ENCODE data around the gene RPP40. TPM values are rescaled to one million over a fixed set of nuclear protein-coding genes. Genes with fewer than 3 reads are reported as not detected.

The RPP40 gene
- total RNA-seq, 1 experiment from 2014 or later = 38.7 TPM

DNA sequence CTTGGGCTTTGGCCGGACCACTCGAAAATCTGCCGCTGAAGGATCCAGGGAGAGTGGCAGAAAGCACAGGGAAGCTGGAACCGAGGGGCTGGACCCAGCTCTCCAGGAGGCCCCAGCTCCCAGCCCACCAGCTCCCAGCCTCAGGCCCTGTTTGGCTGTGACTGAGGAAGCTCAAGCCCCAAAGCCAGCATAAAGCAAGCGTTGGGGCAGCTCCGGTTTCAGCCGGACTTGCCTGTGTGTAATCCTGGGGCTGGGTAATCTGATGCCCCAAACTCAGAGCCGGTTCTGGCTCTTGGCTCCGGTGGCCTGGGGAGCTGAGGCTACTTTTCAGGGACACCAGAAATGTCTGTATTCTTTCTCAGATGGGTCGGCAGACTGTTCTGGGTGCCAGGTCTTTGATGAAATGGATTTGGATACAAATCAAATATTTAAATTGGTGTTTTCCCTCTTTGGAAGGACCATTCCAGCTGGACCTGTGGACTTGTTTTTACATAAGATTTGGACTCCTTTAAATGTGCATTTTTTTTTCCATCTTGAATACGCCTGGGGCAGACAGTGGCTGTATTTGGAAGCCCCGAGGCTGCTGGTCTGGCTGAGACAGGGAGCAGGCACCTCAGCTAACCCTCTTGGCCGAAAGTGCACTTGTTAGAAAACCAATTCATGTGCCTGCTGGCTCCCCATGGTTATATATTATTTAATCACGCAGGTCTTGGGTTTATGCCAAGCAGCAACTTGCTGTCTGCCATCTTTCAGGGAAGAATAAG is 29.7 kb downstream of the RPP40 start:
- in situ Hi-C loops (cut with HindIII; ENCODE audit: low sequenced_read_pairs) = no loop called here
- no peak for DNase-seq (ENCODE audit: low spot score)

DNA sequence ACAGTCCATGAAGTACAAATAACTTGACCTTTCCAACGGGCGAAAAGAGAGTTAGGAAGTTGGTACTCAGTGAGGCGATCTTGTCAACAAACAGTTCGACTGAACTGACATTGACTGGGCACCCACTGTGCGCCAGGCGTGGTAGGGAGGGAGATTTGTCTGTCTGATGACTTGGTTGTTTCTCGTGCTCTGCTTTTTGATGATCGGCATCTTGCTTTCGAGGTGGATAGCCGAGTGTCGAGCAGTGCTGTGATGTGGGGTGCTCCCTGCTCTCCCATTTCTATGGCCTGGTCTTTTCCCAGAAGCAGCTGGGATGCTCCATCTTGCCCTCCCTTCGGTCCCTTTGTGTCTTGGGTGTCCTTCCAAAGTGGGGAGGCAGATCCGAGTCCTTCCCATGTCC is 30.4 kb downstream of the RPP40 start:
- in situ Hi-C loops (cut with HindIII; ENCODE audit: low sequenced_read_pairs) = no loop called here

DNA sequence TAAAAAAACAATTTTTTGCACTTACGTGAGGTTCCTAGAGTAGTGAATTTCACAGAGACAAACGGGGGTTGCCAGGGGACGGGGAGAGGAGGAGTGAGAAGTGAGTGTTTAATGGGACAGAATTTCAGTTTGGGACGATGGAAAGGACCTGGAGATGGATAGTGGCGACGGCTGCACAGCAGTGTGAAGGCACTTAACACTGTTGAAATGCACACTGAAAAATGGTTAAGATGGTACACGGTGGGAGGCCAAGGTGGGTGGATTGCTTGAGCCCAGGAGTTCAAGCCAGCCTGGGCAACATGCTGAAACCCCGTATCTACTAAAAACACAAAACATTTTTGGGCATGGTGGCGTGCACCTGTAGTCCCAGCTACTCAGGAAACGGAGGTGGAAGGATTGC is 31.4 kb downstream of the RPP40 start:
- in situ Hi-C loops (cut with HindIII; ENCODE audit: low sequenced_read_pairs) = no loop called here

More for the DNA sequence above, 30.4 kb downstream of the RPP40 start:
- no peak for DNase-seq (ENCODE audit: low spot score)

DNA sequence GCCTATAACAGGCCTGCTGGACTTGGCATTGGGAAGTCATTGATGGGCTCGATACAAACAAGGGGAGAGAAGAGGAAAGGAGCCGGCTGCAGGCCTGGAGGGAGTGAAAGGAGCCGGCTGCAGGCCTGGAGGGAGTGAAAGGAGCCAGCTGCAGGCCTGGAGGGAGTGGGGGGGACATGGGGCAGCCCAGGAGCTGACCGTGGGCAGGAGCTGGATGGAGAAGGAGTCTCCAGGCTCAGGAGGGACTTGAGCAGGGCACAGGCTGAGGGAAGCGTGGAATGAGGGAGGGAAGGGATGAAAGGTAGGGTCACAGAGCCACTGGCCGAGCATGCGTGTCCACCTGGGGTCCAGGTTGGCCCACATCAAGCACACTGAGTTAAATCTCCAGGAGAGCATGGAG is 32.0 kb downstream of the RPP40 start:
- in situ Hi-C loops (cut with HindIII; ENCODE audit: low sequenced_read_pairs) = no loop called here
- DNase-seq (ENCODE audit: low spot score) = no peak

More for the DNA sequence above, 31.4 kb downstream of the RPP40 start:
- no peak for DNase-seq (ENCODE audit: low spot score)

DNA sequence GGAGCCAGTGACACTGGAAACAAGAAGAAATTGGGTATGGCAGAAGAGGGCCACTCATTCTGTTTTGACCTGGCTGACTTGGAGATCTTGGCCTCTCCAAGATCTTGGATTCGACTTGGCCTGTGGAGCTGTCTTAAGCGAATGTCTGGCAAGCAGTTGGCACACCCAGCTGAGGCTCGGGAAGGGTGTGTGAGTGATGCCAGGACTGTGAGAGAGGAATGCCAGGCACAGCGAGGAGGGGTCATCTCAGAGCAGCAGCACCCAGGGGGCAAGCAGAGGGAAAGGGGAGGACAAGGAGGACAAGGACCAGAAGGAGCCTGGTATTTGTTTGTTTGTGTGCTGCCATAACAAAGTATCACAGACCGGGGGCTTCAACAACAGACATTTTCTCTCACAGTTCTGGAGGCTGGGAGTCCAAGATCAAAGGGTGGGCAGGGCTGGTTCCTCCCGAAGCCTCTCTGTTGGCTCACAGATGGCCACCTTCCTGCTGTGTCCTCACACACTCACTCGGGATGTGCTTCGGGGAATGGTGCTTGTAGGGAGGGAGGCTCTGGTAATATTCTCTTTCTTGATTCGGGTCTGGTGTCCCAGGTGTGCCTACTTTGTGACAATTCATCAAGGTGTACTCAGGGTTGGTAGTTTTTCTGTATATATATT is 33.0 kb downstream of the RPP40 start:
- in situ Hi-C loops (cut with HindIII; ENCODE audit: low sequenced_read_pairs) = no loop called here
- DNase-seq (ENCODE audit: low spot score) = no peak

DNA sequence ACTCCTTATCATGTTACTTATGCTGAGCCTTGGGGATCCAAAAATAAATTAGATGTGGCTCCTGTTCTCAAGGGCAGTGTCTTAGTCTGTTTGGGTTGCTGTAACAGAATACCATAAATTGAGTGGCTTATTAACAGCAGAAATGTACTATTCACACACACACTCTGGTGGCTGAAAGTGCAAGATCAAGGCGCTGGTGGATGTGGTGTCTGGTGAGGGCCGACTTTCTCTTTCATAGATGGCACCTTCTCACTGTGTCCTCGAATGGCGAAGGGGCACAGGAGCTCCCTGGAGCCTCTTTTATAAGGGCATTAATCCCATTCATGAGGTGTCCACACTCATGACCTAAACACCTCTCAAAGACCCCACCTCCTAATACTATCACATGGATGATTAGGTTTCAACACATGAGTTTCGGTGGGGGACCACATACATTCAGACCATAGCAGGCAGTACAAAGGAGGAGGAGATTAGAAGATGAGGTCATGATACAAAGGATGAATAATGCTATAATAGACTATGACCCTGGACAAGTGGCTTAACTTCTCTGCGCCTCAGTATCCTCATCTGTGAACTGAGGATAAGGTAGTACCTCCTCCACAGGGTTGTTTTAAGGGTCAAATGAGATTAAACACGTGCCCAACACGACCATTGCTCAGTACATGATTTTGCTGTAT is 34.1 kb downstream of the RPP40 start:
- DNase-seq (ENCODE audit: low spot score) = no peak
- in situ Hi-C loops (cut with HindIII; ENCODE audit: low sequenced_read_pairs) = no loop called here

DNA sequence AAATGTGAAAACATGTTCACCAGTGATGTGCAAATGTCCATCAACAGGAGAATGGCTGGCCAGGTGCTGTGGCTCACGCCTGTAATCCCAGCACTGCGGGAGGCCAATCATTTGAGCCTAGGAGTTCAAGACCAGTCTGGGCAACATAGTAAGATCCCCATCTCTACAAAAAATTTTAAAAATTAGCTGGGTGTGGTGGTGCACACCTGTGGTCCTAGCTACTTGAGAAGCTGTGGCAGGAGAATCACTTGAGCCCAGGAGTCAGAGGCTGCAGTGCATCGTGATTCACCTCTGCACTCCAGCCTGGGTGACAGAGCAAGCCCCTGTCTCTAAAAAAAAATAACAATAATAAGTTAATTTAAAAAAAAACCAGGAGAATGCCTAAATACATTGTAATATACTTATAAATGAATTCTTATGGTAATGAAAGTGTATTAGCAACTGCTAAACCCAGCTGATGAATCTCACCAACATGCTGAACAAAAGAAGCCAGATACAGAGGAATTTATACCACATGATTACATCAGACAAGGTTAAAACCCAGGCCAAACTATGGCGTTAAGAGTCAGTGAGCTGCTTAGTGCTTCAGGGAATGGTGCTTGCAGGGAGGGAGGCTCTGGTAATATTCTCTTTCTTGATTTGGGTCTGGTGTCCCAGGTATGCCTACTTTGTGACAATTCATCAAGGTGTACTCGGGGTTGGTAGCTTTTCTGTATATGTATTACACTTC is 36.4 kb downstream of the RPP40 start:
- in situ Hi-C loops (cut with HindIII; ENCODE audit: low sequenced_read_pairs) = no loop called here
- DNase-seq (ENCODE audit: low spot score) = no peak

DNA sequence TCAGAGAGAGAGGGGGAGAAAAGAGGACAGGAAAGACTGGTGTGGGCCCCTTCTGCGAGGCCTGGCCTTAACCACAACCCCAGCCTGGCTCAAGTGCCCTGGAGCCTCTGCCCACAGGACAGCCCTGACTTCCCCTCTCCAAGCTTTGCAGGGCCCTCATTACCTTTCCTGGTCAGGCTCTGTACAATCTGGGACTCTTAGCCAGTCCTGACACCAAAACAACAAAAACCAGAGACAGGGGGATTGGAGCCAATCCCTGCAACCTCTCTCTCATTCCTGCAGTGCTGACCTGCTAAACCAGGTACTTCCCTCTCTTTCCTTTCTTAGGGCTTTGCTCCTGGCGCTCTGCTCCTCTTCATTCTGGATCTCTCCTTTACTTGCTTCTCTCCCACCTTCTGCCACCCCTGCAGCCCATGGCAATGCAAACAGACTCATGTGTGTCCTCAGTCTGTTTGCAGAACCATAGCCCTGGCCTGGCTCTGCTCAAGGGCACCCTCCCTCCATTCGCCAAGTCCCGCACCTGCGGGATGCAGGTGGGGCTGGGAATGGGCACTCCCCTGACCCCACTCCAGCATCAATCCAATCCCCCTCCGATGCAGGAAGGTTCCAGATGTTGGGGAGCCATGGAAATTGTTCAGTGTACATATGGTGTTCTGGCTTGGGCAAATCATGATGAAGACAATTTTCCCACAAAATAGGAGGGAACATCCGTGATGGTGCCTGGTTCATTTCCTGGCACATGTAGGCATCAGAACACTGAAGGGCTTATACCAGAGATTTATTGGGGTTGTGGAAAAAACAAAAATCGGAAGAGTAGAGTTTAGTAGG is 38.1 kb downstream of the RPP40 start:
- in situ Hi-C loops (cut with HindIII; ENCODE audit: low sequenced_read_pairs) = no loop called here
- DNase-seq (ENCODE audit: low spot score) = no peak

DNA sequence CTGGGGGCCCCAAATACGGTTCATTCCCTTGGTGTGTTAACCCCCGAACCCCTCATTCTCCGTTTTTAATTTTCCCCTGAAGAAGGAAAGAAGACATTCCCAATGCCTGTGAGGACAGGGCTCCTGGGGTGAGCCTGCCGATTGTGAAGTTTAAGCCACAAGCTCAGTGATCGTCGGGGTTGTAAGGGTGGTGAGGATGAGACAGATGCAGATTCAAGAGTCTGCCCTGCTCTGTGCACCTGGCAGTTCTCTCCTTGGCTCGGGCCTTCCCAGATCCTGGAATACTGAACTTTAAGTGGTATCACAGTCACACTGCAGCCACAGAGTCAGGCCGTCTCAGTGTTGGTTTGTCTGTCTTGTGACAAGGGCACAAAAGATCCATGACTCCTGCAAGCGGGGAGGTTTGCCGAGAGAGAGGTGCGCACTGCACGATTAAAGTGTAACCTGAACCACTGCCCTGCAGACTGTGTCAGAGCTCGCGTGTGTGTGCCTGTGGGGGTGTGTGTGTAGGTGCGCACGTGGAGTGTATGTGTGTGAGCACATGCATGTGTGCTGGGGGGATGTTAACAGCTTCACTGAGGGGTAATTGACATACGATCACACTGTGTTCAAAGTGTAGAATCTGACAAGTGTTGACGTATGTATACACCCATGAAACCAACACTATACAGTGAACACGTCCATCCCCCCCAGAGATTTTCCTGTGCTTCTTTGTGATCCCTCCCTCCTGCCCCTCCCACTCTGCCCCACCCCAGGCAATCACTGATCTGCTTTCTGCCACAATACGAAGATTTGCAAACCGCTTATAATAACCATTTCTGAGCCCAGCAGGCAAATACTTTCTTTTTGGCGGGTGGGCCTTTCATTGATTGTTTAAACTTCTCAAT is 38.9 kb downstream of the RPP40 start:
- in situ Hi-C loops (cut with HindIII; ENCODE audit: low sequenced_read_pairs) = no loop called here
- no peak for DNase-seq (ENCODE audit: low spot score)

DNA sequence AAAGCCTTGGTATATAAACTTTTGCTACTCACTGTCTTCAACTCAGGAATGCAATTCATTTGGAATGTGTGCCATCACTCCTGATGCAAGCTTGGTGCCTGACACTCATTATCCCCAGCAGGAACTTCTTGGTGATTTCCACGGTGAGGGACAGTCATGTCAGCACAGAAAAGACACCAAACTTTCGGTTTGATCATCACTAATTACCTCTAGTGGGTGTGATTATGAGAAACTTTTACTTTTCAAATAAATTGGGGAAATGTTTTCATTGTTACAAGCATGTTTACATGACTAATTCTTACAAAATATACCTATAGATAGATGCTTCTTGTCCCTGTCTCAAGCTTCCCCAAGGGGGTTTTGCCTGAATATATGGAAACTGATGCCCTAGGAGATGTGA is 40.9 kb downstream of the RPP40 start:
- in situ Hi-C loops (cut with HindIII; ENCODE audit: low sequenced_read_pairs) = no loop called here
- DNase-seq (ENCODE audit: low spot score) = no peak

DNA sequence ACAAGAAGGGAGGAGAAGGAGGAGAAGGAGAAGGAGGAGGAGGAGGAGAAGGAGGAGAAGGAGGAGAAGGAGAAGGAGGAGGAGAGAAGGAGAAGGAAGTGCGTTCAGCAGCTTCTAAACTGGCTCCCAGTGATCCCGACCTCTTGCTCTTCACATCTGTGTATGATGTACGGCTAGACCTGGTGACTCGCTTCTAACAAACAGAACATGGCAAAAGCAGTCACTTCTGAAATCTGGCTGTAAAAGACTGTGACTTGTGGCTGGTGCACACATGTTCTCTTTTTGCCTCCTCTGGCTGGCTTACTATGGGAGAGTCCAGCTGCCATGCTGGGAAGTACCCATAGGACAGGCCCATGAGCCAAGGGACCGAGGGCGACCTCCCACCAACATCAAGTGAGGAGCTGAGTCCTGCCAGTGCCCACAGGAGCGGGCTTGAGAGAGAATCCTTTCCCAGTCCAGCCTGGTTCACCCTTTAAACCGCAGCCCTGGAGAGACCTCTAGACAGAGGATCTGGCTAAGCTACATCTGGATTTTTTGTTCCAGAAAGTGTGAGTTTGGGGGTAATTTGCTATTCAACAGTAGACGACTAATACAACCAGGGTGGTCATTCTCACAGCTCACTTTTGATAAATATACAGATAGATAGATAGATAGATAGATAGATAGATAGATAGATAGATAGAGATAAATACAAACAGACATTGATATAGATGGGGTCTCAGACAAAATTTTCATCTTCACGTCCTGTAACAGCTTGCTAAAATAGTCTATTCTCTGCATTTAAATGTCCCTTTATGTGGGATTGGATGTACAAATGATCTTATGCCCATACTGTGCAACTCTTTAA is 42.3 kb downstream of the RPP40 start:
- DNase-seq (ENCODE audit: low spot score) = no peak
- in situ Hi-C loops (cut with HindIII; ENCODE audit: low sequenced_read_pairs) = no loop called here

DNA sequence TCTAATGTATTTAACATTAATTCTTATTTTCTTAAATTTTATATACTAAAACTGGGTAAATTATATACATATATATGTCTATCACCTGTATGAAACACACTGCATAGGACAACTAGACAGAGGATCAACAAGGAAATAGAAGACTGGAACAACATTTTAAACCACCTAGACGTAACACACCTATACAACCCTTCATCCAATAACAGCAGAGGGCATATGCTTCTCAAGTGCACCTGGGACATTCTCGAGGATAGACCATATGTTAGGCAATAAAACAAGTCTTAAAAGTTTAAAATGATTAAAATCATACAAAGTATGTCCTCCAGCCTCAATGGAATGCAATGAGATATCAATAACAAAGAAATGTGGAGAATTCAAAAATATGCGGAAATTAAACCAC is 45.2 kb downstream of the RPP40 start:
- DNase-seq (ENCODE audit: low spot score) = no peak
- in situ Hi-C loops (cut with HindIII; ENCODE audit: low sequenced_read_pairs) = no loop called here

DNA sequence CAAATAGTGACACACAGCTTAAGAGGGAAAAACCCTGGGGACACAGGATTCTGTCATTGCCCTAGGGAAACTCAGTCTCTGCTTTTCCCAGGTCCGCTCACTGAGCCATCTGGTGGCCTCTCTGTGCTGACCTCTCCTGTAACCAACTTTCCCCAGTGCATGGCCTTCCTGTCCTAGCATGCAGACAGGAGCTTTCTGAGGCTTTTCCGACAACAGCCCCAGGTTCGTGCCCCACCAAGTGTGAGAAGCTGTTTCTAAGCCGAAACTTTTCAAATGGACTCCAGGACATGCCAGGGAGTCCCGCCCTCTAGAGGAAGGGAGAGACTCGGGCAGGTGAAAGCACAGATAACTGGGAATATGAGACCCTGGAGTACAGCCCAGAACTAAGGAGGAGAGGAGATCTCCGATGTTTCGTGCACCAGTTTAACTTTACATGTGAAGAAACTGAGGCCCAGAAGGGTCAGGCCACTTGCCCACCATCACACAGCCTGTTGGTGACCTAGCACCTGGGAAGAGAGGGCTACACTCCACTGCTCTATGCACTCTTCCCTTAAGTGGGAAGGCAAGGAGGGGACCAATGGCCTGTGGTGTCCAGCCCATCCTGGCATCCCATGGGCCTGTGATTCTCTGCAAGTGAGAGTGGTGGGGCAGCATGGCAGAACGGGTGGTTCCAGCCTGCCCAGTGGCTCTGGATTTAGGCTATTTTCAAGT is 46.2 kb downstream of the RPP40 start:
- in situ Hi-C loops (cut with HindIII; ENCODE audit: low sequenced_read_pairs) = no loop called here
- no peak for DNase-seq (ENCODE audit: low spot score)

DNA sequence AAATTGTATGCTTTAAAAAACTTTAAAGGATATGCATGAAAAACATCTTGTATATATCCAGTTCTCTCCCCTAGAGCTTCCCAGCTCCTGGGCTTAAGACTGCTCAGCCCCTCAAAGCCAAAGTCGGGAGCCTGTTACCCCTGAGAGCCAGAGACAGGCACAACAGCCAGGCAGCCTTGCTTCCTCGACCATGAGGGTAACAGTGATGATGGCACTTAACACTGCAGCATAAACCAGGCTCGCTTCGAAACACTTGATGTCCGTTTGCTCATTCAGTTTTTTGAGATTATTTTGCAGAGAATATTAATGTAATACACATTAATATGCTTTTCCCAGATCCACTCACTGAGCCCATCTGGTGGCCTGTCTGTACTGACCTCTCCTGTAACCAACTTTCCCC is 47.2 kb downstream of the RPP40 start:
- in situ Hi-C loops (cut with HindIII; ENCODE audit: low sequenced_read_pairs) = no loop called here
- DNase-seq (ENCODE audit: low spot score) = no peak

DNA sequence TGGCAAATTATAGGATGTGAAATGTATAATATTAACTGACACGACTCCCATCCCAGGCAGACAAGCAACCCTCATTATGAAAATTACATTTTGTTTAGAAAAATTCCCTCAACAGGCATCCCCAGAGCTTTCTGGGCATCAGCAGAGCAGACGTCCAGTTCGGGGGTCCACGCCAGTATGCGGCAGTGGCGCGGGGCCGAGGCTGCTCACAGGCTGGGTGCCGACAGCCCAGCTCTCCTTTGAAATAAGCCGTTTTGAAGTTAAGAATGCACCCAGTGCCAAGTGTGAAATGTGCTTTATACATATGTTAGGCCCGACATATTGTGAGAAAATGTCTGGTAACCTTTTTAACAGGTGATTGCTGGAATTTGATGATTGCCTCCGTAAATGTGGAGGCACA is 50.4 kb downstream of the RPP40 start:
- in situ Hi-C loops (cut with HindIII; ENCODE audit: low sequenced_read_pairs) = no loop called here
- no peak for DNase-seq (ENCODE audit: low spot score)

DNA sequence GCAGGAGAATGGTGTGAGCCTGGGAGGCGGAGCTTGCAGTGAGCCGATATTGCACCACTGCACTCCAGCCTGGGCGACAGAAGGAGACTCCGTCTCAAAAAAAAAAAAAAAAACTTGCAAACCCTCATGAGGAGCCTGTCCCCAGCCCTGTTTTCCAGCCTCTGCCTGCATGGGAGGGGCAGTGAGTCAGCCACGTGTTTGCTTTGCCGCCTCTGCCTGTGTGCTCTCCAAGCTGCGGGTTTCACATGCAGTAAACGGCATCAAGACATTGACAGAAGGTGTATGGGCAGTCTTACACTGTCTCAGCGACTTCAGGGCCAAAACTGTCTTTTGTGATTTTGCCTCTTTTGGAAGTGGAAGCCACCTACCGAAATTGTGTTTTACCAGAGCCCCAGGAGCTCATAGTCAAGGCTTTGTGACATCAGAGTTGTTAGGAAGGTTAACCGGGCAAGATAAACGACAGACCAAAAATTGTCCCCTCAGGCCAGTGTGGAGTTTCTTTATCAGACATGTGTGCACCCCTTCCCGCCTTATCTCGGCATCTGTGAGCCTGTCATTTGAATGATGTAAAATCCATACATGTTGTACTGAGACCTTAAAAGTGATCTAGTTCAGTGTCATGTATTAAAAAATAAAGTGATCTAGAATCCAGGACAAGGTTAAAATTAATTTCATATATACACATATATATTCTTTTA is 52.9 kb downstream of the RPP40 start:
- no peak for DNase-seq (ENCODE audit: low spot score)
- in situ Hi-C loops (cut with HindIII; ENCODE audit: low sequenced_read_pairs) = no loop called here

All from G401 (cell line).